ENCODE results near the gene KIF24. TPM values are rescaled to one million over a fixed set of nuclear protein-coding genes. Genes with fewer than 3 reads are reported as not detected.

Gene KIF24
- total RNA-seq (2012; rRNA removed) (2.5 and 3.0 TPM in 2 replicates), polyA plus RNA-seq (2012; rRNA removed) (1.1 and 1.4 TPM in 2 replicates), Bru-seq, nascent RNA (percentile 35 among the genes with signal in this experiment), BruChase-seq, experiment 1, labeled RNA remaining after a 6-hour chase (percentile 39 among the genes with signal in this experiment), BruChase-seq, experiment 2, labeled RNA remaining after a 2-hour chase (percentile 33 among the genes with signal in this experiment)
- 0.29 and 0.36 TPM in 2 replicates for polyA plus RNA-seq (2012; cell fraction: cytosol; rRNA removed)
- polyA plus RNA-seq (2012; cell fraction: nucleus; rRNA removed; ENCODE audit: low replicate concordance): 1.3 and 1.8 TPM in 2 replicates
- long read RNA-seq: 0 reads

- peak within 1 kb of the TSS; percentile 91 for H3K14ac ChIP-seq (replicated peaks; ENCODE audit: low read depth, low read length)
- peaks cover 8% of the 10 kb centered on the region for H3K4me1 ChIP-seq (ENCODE audit: control insufficient read depth, insufficient read depth, low read length)
- peak within 1 kb of the TSS; percentile 17; the same call in 1 of the 2 replicates for H2BK120ac ChIP-seq (ENCODE audit: low read depth, low read length)
- H2AFZ ChIP-seq (replicated peaks; ENCODE audit: low read length, poor library complexity): peak within 1 kb of the TSS; percentile 97
- peak within 1 kb of the TSS; percentile 95 for H3K9ac ChIP-seq (ENCODE audit: low read depth, low read length)
- in situ Hi-C loops (cut with MboI; ENCODE audit: low sequenced_read_pairs): no loop called here
- H3K23ac ChIP-seq (ENCODE audit: low read depth, low read length): peak within 1 kb of the TSS; percentile 55
- peak within 1 kb of the TSS; percentile 85 for H3K4ac ChIP-seq (ENCODE audit: low read depth, low read length)
- H3K4me2 ChIP-seq (ENCODE audit: low read depth, low read length): peak within 1 kb of the TSS; percentile 67
- peak; percentile 94 for TF ChIP-seq POLR2A (IDR thresholded peaks at IDR 0.05; ENCODE audit: low read depth, low read length)
- peak; percentile 93 for TF ChIP-seq MXI1 (IDR thresholded peaks at IDR 0.05; ENCODE audit: borderline replicate concordance, low read depth, low read length)
- TF ChIP-seq MAZ (IDR thresholded peaks at IDR 0.05; ENCODE audit: borderline replicate concordance, low read depth, low read length): no peak; the same call in 1 of the 2 replicates
- 0 out of 2 replicates have a peak, but pooled peaks have one; percentile 6 for TF ChIP-seq CTCF (conservative IDR thresholded peaks at IDR 0.05; ENCODE audit: low read depth, low read length)
- TF ChIP-seq BHLHE40 (IDR thresholded peaks at IDR 0.05; ENCODE audit: low read depth, low read length): 0 out of 2 replicates have a peak, but pooled peaks have one; percentile 5
- ATAC-seq (ENCODE audit: low read depth) (peak; percentile 95), DNase-seq (peak; percentile 100)
- no peaks in the 10 kb centered on the region for H3K9me3 ChIP-seq (ENCODE audit: control insufficient read depth, insufficient read depth, low read length)
- H3K27ac ChIP-seq (ENCODE audit: insufficient read depth, low read length): peak within 1 kb of the TSS; percentile 93
- H2BK15ac ChIP-seq (ENCODE audit: low read depth, low read length): no peak within 1 kb of the TSS; the same call in 2 of the 3 replicates
- no TSS peak for BruUV-seq (replicated peaks)
- no peaks in the 10 kb centered on the region for H4K20me1 ChIP-seq (ENCODE audit: insufficient read depth, low read length)
- H4K91ac ChIP-seq (ENCODE audit: insufficient read depth, low read depth, low read length): peak within 1 kb of the TSS; percentile 76
- dilution Hi-C loops (cut with HindIII; ENCODE audit: low sequenced_read_pairs, unreplicated experiment): no loop called here
- H4K8ac ChIP-seq (ENCODE audit: low read depth in 2 of 2, low read length in 2 of 2): peak within 1 kb of the TSS; percentile 79 to 98
- intact Hi-C loops (cut with micrococcal nuclease): loop anchor here (2.0 to 10.0 kb wide), 2 partner anchors 74 to 204 kb away; partner anchors contain the start of gene DCAF12
- H4K5ac ChIP-seq (ENCODE audit: low read depth, low read length): peak within 1 kb of the TSS; percentile 79
- H3K18ac ChIP-seq (ENCODE audit: low read depth, low read length): peak within 1 kb of the TSS; percentile 76
- ChIA-PET POLR2A (ENCODE audit: unreplicated experiment) (no interaction called here), CTCF (no interaction called here)
- no peak within 1 kb of the TSS for H2BK20ac ChIP-seq (ENCODE audit: low read depth, low read length)
- H3K4me3 ChIP-seq (ENCODE audit: insufficient read depth, low read depth, low read length): peak within 1 kb of the TSS; percentile 80
- WGBS, 2 experiments (ENCODE audit: extremely low coverage in 2 of 2, insufficient read length in 1 of 2): 0% methylated on average over 20 of the region's 64 CpGs; no CpG with 5 or more reads in 1 of the 2 experiments
- H3K56ac ChIP-seq (ENCODE audit: extremely low read depth, insufficient read depth, low read length): peak within 1 kb of the TSS; percentile 82
- no peaks in the 10 kb centered on the region for H3K27me3 ChIP-seq (ENCODE audit: control insufficient read depth, insufficient read depth, low read length)
- H2AK9ac ChIP-seq (replicated peaks; ENCODE audit: low read depth, low read length, poor library complexity): peak within 1 kb of the TSS; percentile 97
- no peaks in the 10 kb centered on the region for H3K36me3 ChIP-seq (ENCODE audit: control insufficient read depth, insufficient read depth, low read length)
- H2AK5ac ChIP-seq (ENCODE audit: low read depth, low read length): peak within 1 kb of the TSS; percentile 89
- peak within 1 kb of the TSS; percentile 87 for H2BK5ac ChIP-seq (ENCODE audit: low read depth, low read length, poor library complexity, severe bottlenecking)
- peaks cover 3% of the 10 kb centered on the region; the same call in 1 of the 2 replicates for H3K9me1 ChIP-seq (ENCODE audit: insufficient read depth, low read length)
- H3K79me1 ChIP-seq (ENCODE audit: low read depth in 1 of 2, low read length in 2 of 2): peaks cover 36 to 62% of the 10 kb centered on the region in 2 experiments
Measured at GRCh38 chr9:34328987-34329832, at the start of gene KIF24, which contains the start of gene NUDT2. Gene KIF24 (minus strand): TSS chr9:34329268. CDS start chr9:34311346, 17,922 bp downstream. Gene NUDT2 (plus strand): TSS chr9:34329569. CDS start chr9:34339040, 9,471 bp downstream.
